Measurements from ENCODE around the gene UBE2G2.

UBE2G2 gene

DNA sequence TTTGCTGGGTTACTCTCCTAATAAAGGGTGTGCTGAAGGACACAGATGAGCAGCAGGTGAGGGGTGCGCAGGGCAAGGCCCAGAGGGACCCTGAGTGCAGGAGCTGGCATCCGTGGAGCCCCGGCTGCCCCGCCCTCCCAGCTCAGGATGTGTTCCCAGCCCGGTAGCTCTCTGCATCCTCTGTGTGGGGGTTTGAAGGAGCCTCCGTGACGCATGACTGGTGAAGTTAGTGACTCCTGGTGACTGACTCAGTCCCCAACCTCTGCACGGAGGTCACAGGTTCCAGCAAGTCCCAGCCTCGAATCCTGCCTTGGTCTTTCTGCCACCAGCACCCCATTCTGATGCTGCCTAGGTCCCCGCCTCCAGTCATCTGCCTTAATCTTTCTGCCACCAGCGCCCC lies 68.7 kb downstream of the UBE2G2 start:
- no peak overlapping the region for H3K4me3 ChIP-seq (ENCODE audit: low read depth, low read length)
- peaks cover 2% of the 10 kb centered on the region for H3K27me3 ChIP-seq (ENCODE audit: control insufficient read depth, insufficient read depth, low read length)
- H3K36me3 ChIP-seq (ENCODE audit: control insufficient read depth, insufficient read depth, low read length) = no peaks in the 10 kb centered on the region
- H3K9me3 ChIP-seq (ENCODE audit: control insufficient read depth, insufficient read depth, low read length) = no peaks in the 10 kb centered on the region
- H3K9ac ChIP-seq (ENCODE audit: low read depth, low read length) = no peak overlapping the region
- H3K4me1 ChIP-seq (ENCODE audit: control insufficient read depth, insufficient read depth, low read length) = peaks cover 7% of the 10 kb centered on the region

DNA sequence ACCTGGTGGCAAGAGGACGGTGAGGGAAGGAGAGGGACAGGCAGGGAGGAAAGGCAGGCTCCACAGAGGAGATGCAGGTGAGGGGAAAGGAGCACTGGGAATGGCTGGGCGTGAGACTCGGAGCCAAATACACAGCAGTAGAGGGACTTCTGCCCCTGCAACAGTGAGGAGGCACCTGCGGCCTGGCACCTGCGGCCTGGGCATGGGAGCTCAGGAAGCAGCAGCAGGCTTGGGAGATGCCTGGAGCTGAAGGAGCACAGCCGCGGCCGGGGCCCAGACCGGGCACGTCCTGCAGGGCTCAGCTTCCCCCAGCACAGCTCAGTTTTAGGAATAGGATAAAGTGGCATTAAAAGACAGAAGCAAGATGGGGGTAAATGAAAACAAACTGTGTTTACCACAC lies 69.4 kb downstream of the UBE2G2 start:
- no peaks in the 10 kb centered on the region for H3K36me3 ChIP-seq (ENCODE audit: control insufficient read depth, insufficient read depth, low read length)
- H3K9ac ChIP-seq (ENCODE audit: low read depth, low read length) = no peak overlapping the region
- no peaks in the 10 kb centered on the region for H3K9me3 ChIP-seq (ENCODE audit: control insufficient read depth, insufficient read depth, low read length)
- no peak overlapping the region for H3K4me3 ChIP-seq (ENCODE audit: low read depth, low read length)
- H3K27me3 ChIP-seq (ENCODE audit: control insufficient read depth, insufficient read depth, low read length) = no peaks in the 10 kb centered on the region
- peaks cover 7% of the 10 kb centered on the region for H3K4me1 ChIP-seq (ENCODE audit: control insufficient read depth, insufficient read depth, low read length)

GRCh38 chr21:44730951-44731579 lies 70.6 kb downstream of the UBE2G2 start:
- H3K36me3 ChIP-seq (ENCODE audit: control insufficient read depth, insufficient read depth, low read length) = no peaks in the 10 kb centered on the region
- no peak overlapping the region for H3K9ac ChIP-seq (ENCODE audit: low read depth, low read length)
- H3K9me3 ChIP-seq (ENCODE audit: control insufficient read depth, insufficient read depth, low read length) = no peaks in the 10 kb centered on the region
- H3K27me3 ChIP-seq (ENCODE audit: control insufficient read depth, insufficient read depth, low read length) = no peaks in the 10 kb centered on the region
- peaks cover 4% of the 10 kb centered on the region for H3K4me1 ChIP-seq (ENCODE audit: control insufficient read depth, insufficient read depth, low read length)
- H3K4me3 ChIP-seq (ENCODE audit: low read depth, low read length) = no peak overlapping the region

DNA sequence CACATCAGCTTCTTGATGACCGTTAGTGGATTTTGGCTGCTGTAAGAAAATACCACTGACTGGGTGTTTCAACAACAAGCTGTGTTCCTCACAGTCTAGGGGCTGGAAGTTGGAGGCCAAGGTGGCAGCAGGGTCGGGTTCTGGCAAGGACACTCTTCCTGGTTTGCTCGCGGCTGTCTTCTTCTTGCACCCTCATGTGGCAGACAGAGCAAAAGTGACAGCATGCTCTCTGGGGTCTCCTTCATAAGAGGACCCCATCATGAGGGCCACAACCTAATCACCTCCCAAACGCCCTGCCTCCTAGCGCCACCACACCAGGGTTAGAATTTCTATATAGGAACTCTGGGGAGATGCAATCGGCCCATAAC lies 71.6 kb downstream of the UBE2G2 start:
- Histone ChIP-seq H3K27me3 (ENCODE audit: control insufficient read depth, insufficient read depth, low read length) (no peaks in the 10 kb centered on the region), H3K36me3 (ENCODE audit: control insufficient read depth, insufficient read depth, low read length) (no peaks in the 10 kb centered on the region), H3K9ac (ENCODE audit: low read depth, low read length) (no peak overlapping the region), H3K9me3 (ENCODE audit: control insufficient read depth, insufficient read depth, low read length) (no peaks in the 10 kb centered on the region), H3K4me1 (ENCODE audit: control insufficient read depth, insufficient read depth, low read length) (no peaks in the 10 kb centered on the region), H3K4me3 (ENCODE audit: low read depth, low read length) (no peak overlapping the region)

DNA sequence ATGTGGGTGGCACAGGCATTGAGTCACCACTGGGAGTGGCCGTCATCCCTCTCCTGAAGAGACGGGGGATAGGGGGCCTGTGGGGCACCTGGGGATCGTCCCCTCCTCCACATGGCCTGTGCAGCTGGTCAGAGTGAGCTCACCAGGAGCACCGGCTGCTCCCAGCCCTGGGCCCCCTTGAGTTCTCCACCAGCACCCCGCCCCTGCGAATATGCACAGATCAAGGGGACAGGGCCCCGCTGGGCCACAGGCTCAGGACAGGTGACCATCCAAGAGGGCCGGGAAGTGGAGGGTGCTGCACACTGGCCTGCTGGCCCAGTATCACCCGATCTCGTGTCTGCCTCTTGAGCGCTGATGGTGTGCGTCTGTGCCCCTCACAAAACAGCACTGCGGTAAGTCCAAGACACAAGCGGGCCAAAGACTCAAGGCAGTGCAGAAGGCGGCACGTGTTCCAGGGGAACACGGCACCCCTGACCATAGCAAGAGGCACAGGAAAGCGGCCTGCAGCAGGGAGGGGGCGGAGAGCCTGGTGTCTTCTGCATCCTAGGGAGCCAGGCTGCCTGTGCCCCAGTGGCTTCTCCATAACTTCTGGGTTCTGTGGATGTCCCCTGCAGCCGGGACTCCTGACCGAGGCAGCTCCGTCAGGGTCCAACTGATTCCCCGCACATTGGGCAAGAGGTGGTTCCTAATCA lies 72.1 kb downstream of the UBE2G2 start:
- no peaks in the 10 kb centered on the region for H3K9me3 ChIP-seq (ENCODE audit: control insufficient read depth, insufficient read depth, low read length)
- H3K9ac ChIP-seq (ENCODE audit: low read depth, low read length) = no peak overlapping the region
- H3K4me1 ChIP-seq (ENCODE audit: control insufficient read depth, insufficient read depth, low read length) = no peaks in the 10 kb centered on the region
- H3K4me3 ChIP-seq (ENCODE audit: low read depth, low read length) = no peak overlapping the region
- H3K36me3 ChIP-seq (ENCODE audit: control insufficient read depth, insufficient read depth, low read length) = no peaks in the 10 kb centered on the region
- no peaks in the 10 kb centered on the region for H3K27me3 ChIP-seq (ENCODE audit: control insufficient read depth, insufficient read depth, low read length)

GRCh38 chr21:44728716-44729115 lies 72.9 kb downstream of the UBE2G2 start:
- H3K36me3 ChIP-seq (ENCODE audit: control insufficient read depth, insufficient read depth, low read length) = no peaks in the 10 kb centered on the region
- H3K4me1 ChIP-seq (ENCODE audit: control insufficient read depth, insufficient read depth, low read length) = no peaks in the 10 kb centered on the region
- H3K9me3 ChIP-seq (ENCODE audit: control insufficient read depth, insufficient read depth, low read length) = no peaks in the 10 kb centered on the region
- H3K27me3 ChIP-seq (ENCODE audit: control insufficient read depth, insufficient read depth, low read length) = no peaks in the 10 kb centered on the region
- H3K4me3 ChIP-seq (ENCODE audit: low read depth, low read length) = no peak overlapping the region
- H3K9ac ChIP-seq (ENCODE audit: low read depth, low read length) = no peak overlapping the region

GRCh38 chr21:44727757-44728156 lies 73.9 kb downstream of the UBE2G2 start:
- H3K4me1 ChIP-seq (ENCODE audit: control insufficient read depth, insufficient read depth, low read length) = peaks cover 5% of the 10 kb centered on the region

GRCh38 chr21:44727321-44727720 lies 74.3 kb downstream of the UBE2G2 start:
- no peak overlapping the region for H3K4me3 ChIP-seq (ENCODE audit: low read depth, low read length)
- H3K9ac ChIP-seq (ENCODE audit: low read depth, low read length) = no peak overlapping the region
- H3K27me3 ChIP-seq (ENCODE audit: control insufficient read depth, insufficient read depth, low read length) = peaks cover 2% of the 10 kb centered on the region
- H3K36me3 ChIP-seq (ENCODE audit: control insufficient read depth, insufficient read depth, low read length) = no peaks in the 10 kb centered on the region
- peaks cover 9% of the 10 kb centered on the region for H3K4me1 ChIP-seq (ENCODE audit: control insufficient read depth, insufficient read depth, low read length)
- no peaks in the 10 kb centered on the region for H3K9me3 ChIP-seq (ENCODE audit: control insufficient read depth, insufficient read depth, low read length)

More at GRCh38 chr21:44727757-44728156, 73.9 kb downstream of the UBE2G2 start:
- Histone ChIP-seq H3K9me3 (ENCODE audit: control insufficient read depth, insufficient read depth, low read length) (no peaks in the 10 kb centered on the region), H3K27me3 (ENCODE audit: control insufficient read depth, insufficient read depth, low read length) (no peaks in the 10 kb centered on the region), H3K4me3 (ENCODE audit: low read depth, low read length) (no peak overlapping the region), H3K9ac (ENCODE audit: low read depth, low read length) (no peak overlapping the region), H3K36me3 (ENCODE audit: control insufficient read depth, insufficient read depth, low read length) (no peaks in the 10 kb centered on the region)

- no peaks in the 10 kb centered on the region for H3K36me3 ChIP-seq (ENCODE audit: control insufficient read depth, insufficient read depth, low read length)
- peaks cover 2% of the 10 kb centered on the region for H3K27me3 ChIP-seq (ENCODE audit: control insufficient read depth, insufficient read depth, low read length)
- no peaks in the 10 kb centered on the region for H3K9me3 ChIP-seq (ENCODE audit: control insufficient read depth, insufficient read depth, low read length)
- H3K9ac ChIP-seq (ENCODE audit: low read depth, low read length) = no peak overlapping the region
- no peak overlapping the region for H3K4me3 ChIP-seq (ENCODE audit: low read depth, low read length)
- H3K4me1 ChIP-seq (ENCODE audit: control insufficient read depth, insufficient read depth, low read length) = peaks cover 9% of the 10 kb centered on the region
Observed at GRCh38 chr21:44726826-44727225, 74.8 kb downstream of the UBE2G2 start.

GRCh38 chr21:44724926-44725325 lies 76.7 kb downstream of the UBE2G2 start:
- H3K4me3 ChIP-seq (ENCODE audit: low read depth, low read length) = no peak overlapping the region
- peaks cover 2% of the 10 kb centered on the region for H3K27me3 ChIP-seq (ENCODE audit: control insufficient read depth, insufficient read depth, low read length)
- no peak overlapping the region for H3K9ac ChIP-seq (ENCODE audit: low read depth, low read length)
- no peaks in the 10 kb centered on the region for H3K9me3 ChIP-seq (ENCODE audit: control insufficient read depth, insufficient read depth, low read length)
- H3K36me3 ChIP-seq (ENCODE audit: control insufficient read depth, insufficient read depth, low read length) = no peaks in the 10 kb centered on the region
- H3K4me1 ChIP-seq (ENCODE audit: control insufficient read depth, insufficient read depth, low read length) = peaks cover 9% of the 10 kb centered on the region

GRCh38 chr21:44724196-44724595 lies 77.4 kb downstream of the UBE2G2 start:
- Histone ChIP-seq H3K9ac (ENCODE audit: low read depth, low read length) (no peak overlapping the region), H3K36me3 (ENCODE audit: control insufficient read depth, insufficient read depth, low read length) (no peaks in the 10 kb centered on the region), H3K4me1 (ENCODE audit: control insufficient read depth, insufficient read depth, low read length) (peaks cover 9% of the 10 kb centered on the region), H3K9me3 (ENCODE audit: control insufficient read depth, insufficient read depth, low read length) (no peaks in the 10 kb centered on the region), H3K27me3 (ENCODE audit: control insufficient read depth, insufficient read depth, low read length) (peaks cover 2% of the 10 kb centered on the region), H3K4me3 (ENCODE audit: low read depth, low read length) (no peak overlapping the region)

Data from iPS-15b (cell line).